Measurements from ENCODE around the gene DPH7. TPM values are rescaled to one million over a fixed set of nuclear protein-coding genes. Genes with fewer than 3 reads are reported as not detected.
"Not testable (repeated sequence)": the region's sequence is repeated elsewhere in the genome, so short reads cannot be mapped to it uniquely, and the experiment has no call there.

Gene DPH7
- 37.3 and 39.5 TPM in 2 replicates for total RNA-seq
- long read RNA-seq, transcript DPH7-201 (9 exons, 1,847 nt): major isoform, 8 of 53 reads
- long read RNA-seq, partial matches to known transcripts: 3 of 53 reads
- long read RNA-seq, other reads (novel, unspliced or antisense): 42 of 53 reads

DNA sequence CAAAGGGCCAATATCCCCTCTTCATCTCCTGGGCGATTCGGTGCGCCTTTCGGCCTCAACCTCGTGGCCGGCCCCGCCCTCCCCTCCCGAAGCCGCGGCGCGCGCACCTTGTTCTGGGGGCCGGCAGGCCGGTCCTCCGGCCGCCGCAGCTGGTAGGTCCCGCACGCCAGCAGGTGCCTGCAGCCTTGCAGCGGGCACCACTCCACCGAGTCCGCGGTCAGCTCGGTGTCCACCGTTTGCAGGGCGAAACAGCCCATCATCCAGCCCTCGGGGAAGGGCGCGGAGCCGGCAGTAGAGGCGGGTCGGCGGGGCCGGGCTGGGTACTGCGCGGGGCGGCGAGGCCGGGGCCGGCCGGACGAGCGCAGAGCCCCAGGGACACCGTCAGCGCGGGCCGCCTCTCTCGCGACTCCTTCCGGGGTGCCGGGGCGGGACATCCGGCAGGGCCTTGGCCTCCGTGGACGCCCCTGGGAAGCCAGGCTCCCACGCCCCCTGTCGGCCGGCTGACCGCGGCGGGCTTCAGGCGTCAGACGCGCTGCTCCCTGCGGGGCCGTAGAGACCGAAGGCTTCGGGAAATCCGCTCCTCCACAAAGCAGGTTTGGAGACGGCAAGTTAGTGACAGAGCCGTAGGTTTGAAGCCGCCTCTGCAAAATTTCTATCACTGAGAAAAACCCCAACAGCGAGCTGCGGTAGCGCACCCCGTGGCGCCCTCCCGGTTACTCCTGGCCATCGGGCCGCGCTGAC, at the start of gene DPH7:
Gene DPH7 (minus strand): TSS at position 408 of the 741 bp plus-strand sequence. CDS start 148 bp downstream, at position 260.
- Mint-ChIP-seq H3K36me3 (ENCODE audit: unreplicated experiment) (peaks cover 30% of the 10 kb centered on the region), H3K4me1 (ENCODE audit: unreplicated experiment) (peaks cover 29% of the 10 kb centered on the region), H3K27ac (ENCODE audit: unreplicated experiment) (peak within 1 kb of the TSS; percentile 76), H3K4me3 (ENCODE audit: unreplicated experiment) (peak within 1 kb of the TSS; percentile 79), H3K9me3 (ENCODE audit: unreplicated experiment) (no peaks in the 10 kb centered on the region), H3K27me3 (ENCODE audit: unreplicated experiment) (no peaks in the 10 kb centered on the region)
- TF ChIP-seq, protein P1, sequence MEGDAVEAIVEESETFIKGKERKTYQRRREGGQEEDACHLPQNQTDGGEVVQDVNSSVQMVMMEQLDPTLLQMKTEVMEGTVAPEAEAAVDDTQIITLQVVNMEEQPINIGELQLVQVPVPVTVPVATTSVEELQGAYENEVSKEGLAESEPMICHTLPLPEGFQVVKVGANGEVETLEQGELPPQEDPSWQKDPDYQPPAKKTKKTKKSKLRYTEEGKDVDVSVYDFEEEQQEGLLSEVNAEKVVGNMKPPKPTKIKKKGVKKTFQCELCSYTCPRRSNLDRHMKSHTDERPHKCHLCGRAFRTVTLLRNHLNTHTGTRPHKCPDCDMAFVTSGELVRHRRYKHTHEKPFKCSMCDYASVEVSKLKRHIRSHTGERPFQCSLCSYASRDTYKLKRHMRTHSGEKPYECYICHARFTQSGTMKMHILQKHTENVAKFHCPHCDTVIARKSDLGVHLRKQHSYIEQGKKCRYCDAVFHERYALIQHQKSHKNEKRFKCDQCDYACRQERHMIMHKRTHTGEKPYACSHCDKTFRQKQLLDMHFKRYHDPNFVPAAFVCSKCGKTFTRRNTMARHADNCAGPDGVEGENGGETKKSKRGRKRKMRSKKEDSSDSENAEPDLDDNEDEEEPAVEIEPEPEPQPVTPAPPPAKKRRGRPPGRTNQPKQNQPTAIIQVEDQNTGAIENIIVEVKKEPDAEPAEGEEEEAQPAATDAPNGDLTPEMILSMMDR (IDR thresholded peaks at IDR 0.05): peak; percentile 98
- DNase-seq (ENCODE audit: extremely low spot score, unreplicated experiment): peak; percentile 98

DNA sequence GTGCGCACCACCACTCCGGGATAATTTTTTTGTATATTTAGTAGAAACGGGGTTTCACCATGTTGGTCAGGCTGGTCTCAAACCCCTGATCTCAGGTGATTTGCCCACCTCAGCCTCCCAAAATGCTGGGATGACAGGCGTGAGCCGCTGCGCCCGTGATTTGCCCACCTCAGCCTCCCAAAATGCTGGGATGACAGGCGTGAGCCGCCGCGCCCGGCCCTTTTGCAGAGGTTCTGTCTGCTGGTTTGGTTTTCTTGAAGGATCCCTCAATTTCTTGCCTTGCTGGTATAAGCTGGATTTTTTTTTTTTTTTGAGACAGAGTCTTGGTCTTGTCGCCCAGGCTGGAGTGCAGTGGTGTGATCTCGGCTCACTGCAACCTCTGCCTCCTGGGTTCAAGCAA, 48.7 kb upstream of the DPH7 start:
- H3K9me3 Mint-ChIP-seq (ENCODE audit: unreplicated experiment); H3K27me3 Mint-ChIP-seq (ENCODE audit: unreplicated experiment): not testable (repeated sequence)

GRCh38 chr9:137626464-137626863, 47.7 kb upstream of the DPH7 start:
- TF ChIP-seq, protein P1 (IDR thresholded peaks at IDR 0.05): no peak
- Mint-ChIP-seq H3K9me3 (ENCODE audit: unreplicated experiment) (no peaks in the 10 kb centered on the region), H3K27ac (ENCODE audit: unreplicated experiment) (no peak overlapping the region), H3K27me3 (ENCODE audit: unreplicated experiment) (no peaks in the 10 kb centered on the region), H3K4me3 (ENCODE audit: unreplicated experiment) (no peak overlapping the region), H3K36me3 (ENCODE audit: unreplicated experiment) (peaks cover 6% of the 10 kb centered on the region), H3K4me1 (ENCODE audit: unreplicated experiment) (peaks cover 23% of the 10 kb centered on the region)
- no peak for DNase-seq (ENCODE audit: extremely low spot score, unreplicated experiment)

More for the DNA sequence above, 48.7 kb upstream of the DPH7 start:
- not testable (repeated sequence) for H3K36me3 Mint-ChIP-seq (ENCODE audit: unreplicated experiment); H3K4me3 Mint-ChIP-seq (ENCODE audit: unreplicated experiment); DNase-seq (ENCODE audit: extremely low spot score, unreplicated experiment); H3K27ac Mint-ChIP-seq (ENCODE audit: unreplicated experiment)
- peaks cover 18% of the 10 kb centered on the region for H3K4me1 Mint-ChIP-seq (ENCODE audit: unreplicated experiment)

DNA sequence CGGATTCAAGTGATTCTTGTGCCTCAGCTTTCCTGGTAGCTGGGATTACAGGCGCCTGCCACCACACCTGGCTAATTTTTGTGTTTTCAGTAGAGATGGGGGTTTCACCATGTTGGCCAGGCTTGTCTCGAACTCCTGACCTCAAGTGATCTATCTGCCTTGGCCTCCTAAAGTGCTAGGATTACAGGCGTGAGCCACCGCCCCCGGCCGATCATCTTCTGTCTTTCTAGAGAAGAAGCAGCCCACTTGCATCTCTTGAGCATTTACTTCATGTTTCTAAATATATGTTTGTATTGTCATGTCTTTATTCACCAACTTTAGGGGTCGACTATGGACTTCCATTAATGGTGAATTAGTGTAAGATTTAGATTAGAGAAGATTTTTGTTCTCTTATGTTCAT, 43.5 kb upstream of the DPH7 start:
- not testable (repeated sequence) for H3K4me3 Mint-ChIP-seq (ENCODE audit: unreplicated experiment); H3K36me3 Mint-ChIP-seq (ENCODE audit: unreplicated experiment); H3K9me3 Mint-ChIP-seq (ENCODE audit: unreplicated experiment); H3K27me3 Mint-ChIP-seq (ENCODE audit: unreplicated experiment); H3K27ac Mint-ChIP-seq (ENCODE audit: unreplicated experiment); DNase-seq (ENCODE audit: extremely low spot score, unreplicated experiment)
- peaks cover 39% of the 10 kb centered on the region for H3K4me1 Mint-ChIP-seq (ENCODE audit: unreplicated experiment)

GRCh38 chr9:137621131-137621757, 42.5 kb upstream of the DPH7 start:
- peaks cover 4% of the 10 kb centered on the region for H3K36me3 Mint-ChIP-seq (ENCODE audit: unreplicated experiment)
- DNase-seq (ENCODE audit: extremely low spot score, unreplicated experiment): no peak
- peak overlapping the region; percentile 38 for H3K4me3 Mint-ChIP-seq (ENCODE audit: unreplicated experiment)
- H3K27me3 Mint-ChIP-seq (ENCODE audit: unreplicated experiment): no peaks in the 10 kb centered on the region
- peak overlapping the region; percentile 57 for H3K27ac Mint-ChIP-seq (ENCODE audit: unreplicated experiment)
- H3K9me3 Mint-ChIP-seq (ENCODE audit: unreplicated experiment): no peaks in the 10 kb centered on the region
- H3K4me1 Mint-ChIP-seq (ENCODE audit: unreplicated experiment): peaks cover 42% of the 10 kb centered on the region
- TF ChIP-seq, protein P1 (IDR thresholded peaks at IDR 0.05): peak; percentile 46

GRCh38 chr9:137620581-137620980, 41.9 kb upstream of the DPH7 start:
- peak overlapping the region; percentile 10 for H3K4me3 Mint-ChIP-seq (ENCODE audit: unreplicated experiment)
- H3K9me3 Mint-ChIP-seq (ENCODE audit: unreplicated experiment): no peaks in the 10 kb centered on the region
- no peaks in the 10 kb centered on the region for H3K27me3 Mint-ChIP-seq (ENCODE audit: unreplicated experiment)
- peaks cover 42% of the 10 kb centered on the region for H3K4me1 Mint-ChIP-seq (ENCODE audit: unreplicated experiment)
- no peak overlapping the region for H3K27ac Mint-ChIP-seq (ENCODE audit: unreplicated experiment)
- DNase-seq (ENCODE audit: extremely low spot score, unreplicated experiment): no peak
- TF ChIP-seq, protein P1 (IDR thresholded peaks at IDR 0.05): no peak
- H3K36me3 Mint-ChIP-seq (ENCODE audit: unreplicated experiment): peaks cover 4% of the 10 kb centered on the region

Data from osteocyte (in vitro differentiated cells).